22Rv1 (cell line): ENCODE measurements around the gene LMCD1.

Experiments used
- CTCF ChIP-seq: fragments of 450-650 bp; IDR thresholded peaks from 2 replicates; pipeline ENCODE4 v1.5.1; 2017; ENCODE audit warnings: mild to moderate bottlenecking
- ZFX ChIP-seq: fragments of 450-650 bp; IDR thresholded peaks from 2 replicates; pipeline ENCODE4 v1.6.1; 2017; ENCODE audit warnings: antibody characterized with exemption, borderline replicate concordance

- TF ChIP-seq CTCF (no peak), ZFX (no peak)
Measured at GRCh38 chr3:8618950-8619349, 117.3 kb downstream of the LMCD1 start.
